GM19023 (cell line): ENCODE measurements around the gene KANSL1.
"Not testable (repeated sequence)": the region's sequence is repeated elsewhere in the genome, so short reads cannot be mapped to it uniquely, and the experiment has no call there.

Experiments used
- ATAC-seq: cut with Tn5 transposase; IDR thresholded peaks from one replicate; pipeline ENCODE4 v1.9.1; 2021; ENCODE audit warnings: mild to moderate bottlenecking, moderate library complexity; ENCODE audit not compliant: unreplicated experiment

Gene KANSL1

DNA sequence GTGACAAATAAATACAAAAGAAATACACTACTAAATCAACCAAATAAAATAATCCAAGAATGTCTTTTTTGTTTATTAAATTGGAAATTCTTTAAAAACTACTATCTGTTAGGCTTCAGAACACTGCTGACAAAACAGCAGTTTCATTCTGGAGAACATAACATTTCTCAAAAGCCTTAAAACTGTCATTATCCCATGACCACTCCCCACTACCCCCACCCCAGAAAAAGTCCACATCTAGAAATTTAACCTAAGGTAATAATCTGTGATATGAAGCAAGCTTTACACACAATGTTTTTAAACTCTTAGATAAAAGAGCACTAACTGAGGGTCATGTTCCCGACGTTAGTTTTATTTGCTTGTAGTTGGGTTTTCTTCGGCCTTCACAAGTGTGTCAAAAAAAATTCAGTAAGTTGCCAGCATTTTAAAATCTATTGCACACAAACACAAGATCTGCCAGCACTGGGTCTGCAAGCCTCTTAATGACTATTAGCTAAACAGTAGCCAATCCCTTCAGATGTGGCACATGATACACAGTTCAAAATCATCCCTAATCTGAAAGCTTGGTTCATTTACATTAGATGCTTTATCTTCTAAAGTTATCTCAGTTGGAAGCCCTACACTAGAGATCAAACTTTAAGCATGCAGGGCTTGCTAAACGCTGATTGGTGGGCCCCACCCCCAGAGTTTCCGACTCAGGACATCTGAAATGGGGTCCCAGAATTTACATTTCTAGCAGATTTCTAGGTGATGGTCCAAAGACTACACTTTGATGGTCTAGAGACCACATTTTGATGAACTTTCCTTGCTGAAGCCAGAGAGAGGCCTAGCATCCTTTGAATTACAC, 75.2 kb downstream of the KANSL1 start:
- ATAC-seq: no peak

DNA sequence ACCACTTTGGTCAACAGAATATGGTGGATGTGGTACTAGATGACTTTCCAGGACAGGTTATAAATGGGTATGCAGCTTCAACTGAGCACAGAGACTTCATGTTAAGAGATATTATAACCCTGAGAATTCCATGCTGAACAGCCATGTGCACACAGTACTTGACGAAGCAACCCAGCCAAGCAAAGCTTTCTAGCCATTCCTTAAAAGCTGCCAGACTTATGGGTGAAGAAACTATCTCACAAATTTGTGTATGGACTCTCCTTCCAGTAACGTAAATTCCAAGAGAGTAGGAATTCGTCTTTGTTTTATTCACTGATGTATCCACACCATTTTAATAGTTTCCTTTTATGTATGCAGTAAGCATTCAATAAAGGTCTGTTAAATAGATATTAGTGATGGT, 76.1 kb downstream of the KANSL1 start:
- ATAC-seq: no peak

DNA sequence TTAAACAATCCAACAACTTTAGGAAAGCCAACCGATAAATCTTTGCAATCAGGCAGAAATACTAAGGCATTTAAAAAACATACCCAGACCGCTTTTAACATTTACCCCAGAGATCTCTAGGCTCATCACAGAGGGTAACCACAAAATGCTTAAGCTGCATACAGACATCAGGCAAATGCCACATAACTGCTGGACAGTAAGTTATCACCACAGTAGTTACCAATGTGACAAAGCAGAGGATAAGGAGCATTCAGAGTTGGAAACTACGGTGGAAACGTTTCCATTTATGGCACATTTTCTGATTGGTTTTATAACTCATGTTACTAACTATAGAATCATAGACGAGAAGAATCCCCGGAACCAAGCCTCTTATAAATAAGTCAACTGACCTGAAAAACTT, 77.5 kb downstream of the KANSL1 start:
- no peak for ATAC-seq

DNA sequence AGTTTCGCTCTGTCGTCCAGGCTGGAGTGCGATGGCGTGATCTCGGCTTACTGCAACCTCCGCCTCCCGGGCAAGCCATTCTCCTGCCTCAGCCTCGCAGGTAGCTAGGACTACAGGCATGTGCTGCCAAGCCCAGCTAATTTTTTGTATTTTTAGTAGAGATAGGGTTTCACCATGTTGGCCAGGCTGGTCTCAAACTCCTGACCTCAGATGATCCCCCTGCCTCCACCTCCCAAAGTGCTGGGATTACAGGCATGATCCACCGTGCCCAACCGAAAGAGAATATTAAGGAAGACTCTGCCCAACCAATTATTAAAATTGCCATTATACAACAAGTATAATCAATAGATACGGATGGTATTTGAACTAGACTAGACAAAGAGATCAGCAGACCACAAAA, 82.0 kb downstream of the KANSL1 start:
- ATAC-seq: not testable (repeated sequence)

DNA sequence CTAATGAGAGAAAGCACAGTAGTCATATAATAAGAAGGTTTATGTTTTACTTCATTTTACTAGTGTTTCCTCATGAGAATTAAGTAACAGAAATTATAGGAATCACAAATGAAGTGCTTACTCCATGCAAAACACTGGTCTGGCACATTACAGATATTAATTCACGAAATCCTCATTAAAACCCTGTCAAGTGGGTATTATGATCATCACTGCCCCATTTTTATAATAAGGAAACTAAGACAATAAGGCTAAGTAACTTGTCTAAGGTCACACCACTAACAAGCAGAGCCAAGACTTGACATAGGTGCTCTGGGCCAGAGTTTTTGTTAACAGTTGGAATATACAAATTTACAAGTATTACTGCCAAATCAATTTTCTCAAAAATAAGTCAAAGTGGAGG, 83.0 kb downstream of the KANSL1 start:
- no peak for ATAC-seq

DNA sequence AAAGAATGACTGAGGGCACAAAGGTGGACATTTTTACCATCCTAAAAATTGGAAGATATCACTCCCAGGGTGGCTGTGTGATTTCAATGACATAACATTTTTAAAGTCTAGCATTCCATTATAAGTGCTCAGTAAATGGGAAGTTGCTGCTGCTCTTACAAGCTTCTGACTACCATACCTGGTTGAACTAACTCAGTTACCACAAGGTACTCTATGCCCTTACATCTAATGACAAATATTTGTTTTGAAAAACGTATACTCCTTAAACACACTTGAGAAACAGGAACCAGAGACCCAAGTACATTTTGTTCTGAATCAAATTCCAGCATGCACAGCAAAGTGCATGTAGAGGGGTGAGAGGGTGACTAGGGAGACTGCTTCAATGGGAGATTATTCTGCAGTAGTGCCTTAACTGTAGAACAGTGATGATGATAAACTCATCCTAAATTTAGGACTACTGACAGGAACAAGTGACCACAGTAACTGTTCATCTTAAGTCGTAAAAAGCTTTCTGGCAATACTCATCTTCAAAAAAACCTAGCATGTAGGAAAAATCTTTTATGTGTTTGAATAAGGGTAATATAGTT, 83.5 kb downstream of the KANSL1 start:
- no peak for ATAC-seq

DNA sequence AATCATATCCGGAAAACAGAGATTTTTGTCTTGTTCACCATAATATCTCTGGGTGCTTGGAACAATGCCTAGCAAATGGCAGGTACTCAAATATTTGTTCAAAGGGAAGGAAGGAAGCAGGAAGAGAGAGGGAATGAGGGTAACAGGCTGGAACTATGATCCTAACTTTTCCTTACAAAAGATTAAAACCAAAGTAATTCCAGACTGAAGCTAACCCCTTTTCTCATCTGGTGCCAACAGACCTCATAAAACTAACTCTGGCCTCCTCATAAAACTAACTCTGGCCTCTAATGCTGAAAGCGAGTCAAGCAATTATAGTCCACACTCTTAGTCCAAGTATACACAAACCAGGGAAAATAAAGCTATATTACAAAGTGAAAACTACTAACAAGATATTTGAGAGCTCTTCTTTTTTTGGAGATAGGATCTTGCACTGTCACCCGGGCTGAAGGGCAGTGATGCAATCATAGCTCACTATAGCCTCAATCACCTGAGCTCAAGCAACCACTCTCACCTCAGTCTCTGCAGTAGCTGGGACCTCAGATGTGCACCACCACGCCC, 84.6 kb downstream of the KANSL1 start:
- no peak for ATAC-seq

DNA sequence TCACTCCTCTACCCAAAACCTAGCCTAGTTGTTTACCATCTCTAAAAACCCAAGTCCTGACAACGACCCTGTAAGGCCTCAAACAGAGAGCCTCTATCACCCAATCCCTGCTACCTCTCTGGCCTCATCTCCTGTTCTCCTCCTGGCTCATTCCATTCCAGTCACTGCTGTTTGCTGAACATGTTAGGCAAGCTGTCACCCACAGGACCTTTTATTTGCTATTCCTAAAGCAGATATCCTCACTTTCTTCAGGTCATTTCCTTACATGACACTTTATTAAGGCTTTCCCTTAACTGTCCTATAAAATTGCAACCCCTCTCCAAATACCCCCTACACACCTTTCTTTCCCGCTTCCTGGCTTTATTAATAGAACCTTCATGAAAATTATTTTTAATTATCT, 85.1 kb downstream of the KANSL1 start:
- no peak for ATAC-seq

DNA sequence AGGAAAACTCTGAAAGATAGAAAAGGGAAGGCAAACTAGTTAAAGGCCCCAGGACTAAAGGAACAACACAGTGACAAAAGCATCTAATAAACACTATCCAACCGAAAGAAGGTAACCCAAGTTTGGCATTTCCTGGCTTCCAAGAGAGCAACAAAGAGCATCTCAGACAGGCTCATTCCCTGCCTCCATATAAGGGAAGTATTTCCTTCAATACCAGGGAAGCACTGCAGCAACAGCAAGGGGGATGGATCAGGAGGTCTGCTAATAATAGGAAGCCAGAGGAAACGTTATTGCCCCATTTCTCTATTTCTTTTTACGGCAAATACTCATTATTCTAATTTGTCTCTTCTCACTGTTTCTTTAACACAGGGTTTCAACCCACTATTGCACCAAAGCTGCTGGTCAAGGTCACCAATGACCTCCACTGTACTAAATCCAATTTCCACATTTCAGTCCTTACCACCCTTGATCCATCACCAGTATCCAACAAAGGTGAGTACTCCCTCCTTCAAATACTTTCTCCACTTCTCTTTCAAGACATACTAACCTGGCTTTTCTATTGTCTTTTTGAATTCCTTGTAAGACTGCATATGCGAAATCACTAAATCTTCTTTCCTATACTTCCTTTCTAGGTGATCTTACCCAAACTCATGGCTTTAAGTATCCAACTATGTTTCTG, 86.1 kb downstream of the KANSL1 start:
- no peak for ATAC-seq

DNA sequence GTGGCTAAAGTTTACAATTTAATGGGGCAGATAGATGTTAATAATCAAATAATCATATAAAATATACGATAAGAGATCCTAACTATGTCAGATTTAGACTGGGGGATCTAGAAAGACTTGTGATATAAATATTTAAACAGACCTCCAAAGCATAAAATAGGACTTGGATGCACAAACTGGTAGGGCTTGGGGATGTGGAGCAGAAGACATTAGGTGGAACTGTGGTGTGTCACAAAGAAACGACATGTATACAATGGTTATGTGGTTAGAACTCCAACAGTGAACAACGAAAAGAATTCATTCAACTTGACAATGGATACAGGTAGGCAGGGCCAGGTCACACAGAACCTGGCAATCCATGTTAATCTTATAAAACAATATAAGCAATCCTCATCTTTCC, 90.4 kb downstream of the KANSL1 start:
- not testable (repeated sequence) for ATAC-seq

DNA sequence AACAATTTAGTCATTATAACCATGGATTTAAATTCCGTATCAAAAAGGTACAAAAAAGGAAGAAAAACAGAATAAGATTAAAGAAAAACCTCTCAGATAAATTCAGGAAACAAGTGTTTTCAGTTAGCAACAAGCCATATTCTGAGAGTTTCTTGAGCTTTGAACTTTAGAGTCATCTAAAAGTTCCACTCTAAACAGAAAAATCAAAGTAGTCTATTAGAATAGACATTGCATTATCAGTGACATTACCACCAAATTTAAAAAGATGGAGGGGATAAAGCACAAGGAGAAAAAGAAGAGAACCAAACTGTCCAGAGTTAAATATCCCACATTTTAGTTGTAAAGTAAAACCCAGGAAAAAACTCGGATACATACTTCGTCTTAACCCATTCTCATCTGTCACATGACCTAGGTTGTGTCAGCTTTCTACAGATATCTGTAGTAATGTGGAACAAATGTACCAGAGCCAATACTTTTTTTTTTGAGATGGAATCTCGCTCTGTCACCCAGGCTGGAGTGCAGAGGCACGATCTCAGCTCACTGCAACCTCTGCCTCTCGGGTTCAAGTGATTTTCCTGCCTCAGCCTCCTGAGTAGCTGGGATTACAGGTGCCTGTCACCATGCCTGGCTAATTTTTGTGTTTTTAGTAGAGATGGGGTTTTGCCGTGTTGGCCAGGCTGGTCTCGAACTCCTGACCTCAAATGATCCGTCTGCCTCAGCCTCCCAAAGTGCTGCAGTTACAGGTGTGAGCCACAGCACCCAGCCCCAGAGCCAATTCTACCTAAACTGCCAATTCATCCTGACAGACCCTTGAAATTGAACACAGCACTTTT, 91.2 kb downstream of the KANSL1 start:
- not testable (repeated sequence) for ATAC-seq

DNA sequence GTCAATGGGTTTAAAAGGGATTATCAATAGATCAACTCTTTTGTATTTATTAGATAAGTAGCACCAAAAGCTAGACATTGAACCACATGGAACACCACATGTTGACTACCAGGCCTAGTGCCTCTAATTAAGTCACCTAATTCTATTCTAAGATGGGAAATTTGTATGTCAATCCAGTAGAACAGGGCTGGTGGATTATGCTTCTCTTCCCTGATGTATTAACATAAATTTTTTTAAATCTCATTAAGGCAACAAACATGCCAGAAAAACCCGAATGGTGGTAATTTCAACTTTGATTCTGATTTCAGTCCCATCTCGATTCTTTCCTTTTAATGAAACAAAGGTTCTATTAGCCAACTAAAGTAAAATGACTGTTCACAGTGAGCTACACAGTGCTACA, 92.6 kb downstream of the KANSL1 start:
- ATAC-seq: no peak

DNA sequence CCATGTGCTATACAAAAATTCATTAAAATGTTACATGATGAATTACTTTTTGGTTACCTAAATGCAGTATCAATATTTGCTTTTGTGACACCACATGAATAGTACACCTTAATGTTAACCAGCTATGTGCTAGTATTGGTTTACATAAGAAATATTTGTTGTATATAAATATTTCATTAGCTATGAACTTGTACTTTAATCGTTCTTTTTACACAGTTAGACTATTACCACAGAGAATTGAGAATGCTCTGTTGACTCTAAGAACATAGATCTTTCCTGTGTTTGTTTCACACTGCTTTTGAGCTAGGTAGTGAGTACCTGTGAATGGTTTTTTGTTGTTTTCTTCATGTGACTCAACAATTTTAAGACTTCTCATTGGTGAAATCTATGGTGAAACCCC, 93.4 kb downstream of the KANSL1 start:
- ATAC-seq: no peak

DNA sequence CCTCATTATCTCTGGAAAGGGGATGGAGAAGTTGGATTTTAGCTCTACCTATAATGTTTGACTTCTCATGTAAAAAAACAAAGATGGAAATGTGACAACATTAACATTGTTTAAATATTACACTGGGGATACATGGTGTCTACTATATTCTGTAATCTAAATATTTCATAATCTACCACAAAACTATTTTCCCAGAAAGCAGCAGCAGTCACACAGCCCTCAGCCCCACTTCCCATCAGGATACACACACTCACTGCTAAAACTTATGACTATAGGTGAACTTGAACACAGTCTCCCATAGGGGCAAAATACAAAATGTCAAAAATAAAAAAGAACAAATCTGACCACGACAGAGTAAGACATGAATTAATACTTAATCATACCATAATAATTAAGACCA, 95.7 kb downstream of the KANSL1 start:
- ATAC-seq: no peak

DNA sequence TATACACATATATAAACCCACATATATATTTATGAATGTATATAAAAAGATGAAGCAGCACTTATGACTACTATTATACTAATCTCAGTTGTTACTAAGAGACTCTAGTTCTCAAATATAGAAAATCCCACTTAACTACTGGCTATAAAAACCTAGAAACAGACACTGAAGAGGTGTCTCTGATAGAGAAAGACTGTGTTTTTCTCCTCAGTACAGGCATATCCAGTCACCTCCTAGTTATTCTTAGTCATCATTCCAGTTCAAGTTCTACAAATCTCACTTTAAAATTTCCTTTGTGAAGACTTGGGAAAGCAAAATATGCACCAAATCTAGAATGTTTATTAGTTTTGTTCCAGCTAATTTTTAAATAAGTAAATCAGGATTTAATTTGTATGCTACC, 100.2 kb downstream of the KANSL1 start:
- ATAC-seq: no peak

DNA sequence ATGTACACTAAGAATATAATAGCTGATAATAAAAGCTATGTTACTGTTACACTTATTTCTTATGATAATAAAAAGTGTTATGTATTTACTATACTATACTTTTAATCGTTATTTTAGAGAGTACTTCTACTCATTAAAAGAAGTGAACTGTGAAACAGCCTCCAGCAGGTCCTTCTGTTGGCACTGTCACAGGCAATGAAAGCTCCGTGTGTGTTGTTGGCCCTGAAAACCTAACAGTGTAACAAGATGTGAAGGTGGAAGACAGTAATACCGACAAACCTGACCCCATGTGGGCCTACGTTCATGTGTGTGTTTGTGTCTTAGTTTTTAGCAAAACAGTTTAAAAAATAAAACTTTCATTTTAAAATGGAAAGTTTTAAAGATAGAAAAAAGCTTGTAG, 102.4 kb downstream of the KANSL1 start:
- ATAC-seq: no peak

DNA sequence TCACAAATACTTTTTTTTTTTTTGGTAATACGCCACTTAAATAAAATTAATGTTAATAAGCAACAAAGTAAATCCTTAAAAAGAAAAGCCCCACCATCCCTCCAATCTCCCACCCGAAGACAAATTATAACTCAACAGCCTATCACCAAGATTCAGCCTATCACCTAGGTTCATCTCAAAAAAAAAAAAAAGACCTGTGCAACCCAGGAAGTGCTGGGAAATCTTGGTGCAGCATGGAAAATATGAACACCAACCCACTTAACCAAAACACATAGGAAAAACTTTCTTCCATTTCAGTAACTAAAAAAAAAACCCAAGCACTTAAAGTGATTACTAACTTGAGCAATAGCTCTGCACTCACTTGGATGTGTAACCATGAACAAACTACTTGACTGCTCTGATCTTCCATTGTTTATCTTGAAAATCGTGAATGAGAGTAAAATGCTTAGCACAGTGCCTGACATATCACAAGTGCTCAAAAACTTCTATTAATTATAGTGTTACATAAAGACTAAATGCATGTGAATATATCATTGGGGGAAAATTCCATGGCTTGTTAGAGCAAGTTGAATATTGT, 103.8 kb downstream of the KANSL1 start:
- ATAC-seq: no peak

DNA sequence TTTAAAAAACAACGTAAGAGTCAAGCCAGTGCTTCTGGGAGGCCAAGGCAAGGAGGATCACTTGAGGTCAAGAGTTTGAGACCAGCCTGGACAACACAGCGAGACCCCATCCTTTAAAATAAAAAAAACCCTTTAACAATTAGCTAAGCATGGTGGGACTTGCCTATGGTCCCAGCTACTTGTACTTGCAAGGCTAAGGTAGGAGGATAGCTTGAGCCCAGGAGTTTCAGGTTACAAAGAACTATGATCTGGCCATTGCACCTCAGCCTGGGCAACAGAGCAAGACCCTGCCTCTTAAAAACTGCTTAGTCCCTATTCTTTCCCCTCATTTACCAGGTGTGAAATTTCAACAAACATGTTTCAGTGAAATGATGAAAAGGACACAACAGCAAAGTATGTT, 104.6 kb downstream of the KANSL1 start:
- ATAC-seq: no peak

DNA sequence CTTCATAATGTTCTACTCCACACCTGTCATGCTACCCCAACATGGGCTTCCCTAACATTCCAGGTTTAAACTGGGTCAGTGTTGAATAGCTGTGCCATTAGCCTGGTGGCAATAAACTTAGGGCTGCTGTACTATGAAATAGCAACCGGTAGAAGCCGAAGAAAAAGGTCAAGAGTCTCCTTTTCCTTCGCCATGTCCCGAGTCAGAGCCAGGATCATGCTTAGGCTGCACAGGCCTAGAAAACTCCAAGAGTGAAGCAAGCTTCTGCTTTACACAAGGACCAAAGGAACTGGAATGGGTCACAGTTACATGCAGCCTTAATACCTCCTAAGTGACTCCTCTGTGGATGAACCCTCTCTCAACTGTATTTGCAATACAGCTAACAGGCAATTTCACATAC, 105.4 kb downstream of the KANSL1 start:
- not testable (repeated sequence) for ATAC-seq

DNA sequence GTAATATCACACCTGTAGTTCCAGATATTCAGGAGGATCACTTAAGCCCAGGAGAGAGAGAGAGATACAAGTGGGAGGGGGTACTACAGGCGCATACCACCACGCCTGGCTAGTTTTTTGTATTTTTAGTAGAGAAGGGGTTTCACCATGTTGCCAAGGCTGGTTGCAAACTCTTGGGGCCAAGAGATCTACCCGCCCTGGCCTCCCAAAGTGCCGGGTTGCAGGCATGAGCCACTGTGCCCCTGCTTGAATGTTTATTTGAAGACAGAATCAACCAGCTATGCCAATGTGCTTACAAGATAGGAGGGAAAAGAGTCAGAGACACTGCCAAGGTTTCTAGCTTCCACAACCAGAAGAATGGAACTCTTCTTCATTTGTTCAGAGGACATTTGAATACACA, 106.4 kb downstream of the KANSL1 start:
- ATAC-seq: no peak

DNA sequence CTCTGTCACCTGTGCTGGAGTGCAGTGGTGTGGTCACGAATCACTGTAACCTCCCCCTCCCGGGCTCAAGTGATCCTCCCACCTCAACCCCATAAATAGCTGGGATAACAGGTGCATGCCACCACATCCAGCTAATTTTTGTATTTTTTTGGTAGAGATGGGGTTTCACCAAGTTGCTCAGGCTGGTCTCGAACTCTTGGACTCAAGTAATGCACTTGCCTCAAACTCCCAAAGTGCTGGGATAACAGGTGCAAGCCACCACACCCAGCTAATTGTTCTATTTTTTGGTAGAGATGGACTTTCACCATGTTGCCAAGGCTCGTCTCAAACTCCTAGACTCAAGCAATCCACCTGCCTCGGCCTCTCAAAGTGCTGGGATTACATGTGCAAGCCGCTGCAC, 107.7 kb downstream of the KANSL1 start:
- no peak for ATAC-seq
